GM18526 (cell line): ENCODE results near the gene ENTHD1.

Experiments
- POLR2A ChIP-seq: IDR thresholded peaks from 3 replicates; pipeline ENCODE4 v1.6.1; 2011; ENCODE audit not compliant: insufficient read length; ENCODE audit errors: extremely low read depth

ENTHD1 gene

DNA sequence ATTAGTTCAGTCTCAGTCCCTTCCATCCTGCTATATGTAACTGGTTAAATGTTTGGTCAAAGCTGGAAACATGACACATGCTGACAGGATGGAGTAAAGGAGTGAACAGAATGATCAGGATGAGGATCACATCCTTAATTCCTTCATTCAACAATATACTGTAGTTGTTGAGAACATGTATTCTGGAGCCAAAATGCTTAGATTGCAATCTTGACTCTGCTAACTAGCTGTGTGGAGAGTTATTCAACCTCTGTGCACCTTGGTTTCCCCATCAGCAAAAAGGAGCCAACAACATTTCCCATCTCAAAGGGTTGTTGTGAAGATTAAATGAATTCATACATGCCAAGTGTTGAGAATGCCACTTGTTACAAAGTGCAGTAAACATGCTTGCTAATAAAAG lies 12.8 kb downstream of the ENTHD1 start:
- TF ChIP-seq POLR2A, result no peak

GRCh38 chr22:39877079-39877845 lies 16.3 kb downstream of the ENTHD1 start:
- no peak for TF ChIP-seq POLR2A

DNA sequence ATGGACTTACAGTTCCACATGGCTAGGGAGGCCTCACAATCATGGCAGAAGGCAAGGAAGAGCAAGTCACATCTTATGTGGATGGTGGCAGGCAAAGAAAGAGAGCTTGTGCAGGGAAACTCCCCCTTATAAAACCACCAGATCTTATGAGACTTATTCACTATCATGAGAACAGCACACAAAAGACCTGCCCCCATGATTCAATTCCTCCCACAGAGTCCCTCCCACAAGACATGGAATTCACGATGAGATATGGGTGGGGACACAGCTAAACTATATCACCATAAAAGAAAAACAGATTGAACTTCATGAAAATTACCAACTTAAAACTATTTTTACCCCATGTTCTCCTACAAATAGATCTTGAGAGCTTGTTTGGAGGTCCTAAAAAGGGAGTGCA lies 19.6 kb downstream of the ENTHD1 start:
- TF ChIP-seq POLR2A, result no peak

DNA sequence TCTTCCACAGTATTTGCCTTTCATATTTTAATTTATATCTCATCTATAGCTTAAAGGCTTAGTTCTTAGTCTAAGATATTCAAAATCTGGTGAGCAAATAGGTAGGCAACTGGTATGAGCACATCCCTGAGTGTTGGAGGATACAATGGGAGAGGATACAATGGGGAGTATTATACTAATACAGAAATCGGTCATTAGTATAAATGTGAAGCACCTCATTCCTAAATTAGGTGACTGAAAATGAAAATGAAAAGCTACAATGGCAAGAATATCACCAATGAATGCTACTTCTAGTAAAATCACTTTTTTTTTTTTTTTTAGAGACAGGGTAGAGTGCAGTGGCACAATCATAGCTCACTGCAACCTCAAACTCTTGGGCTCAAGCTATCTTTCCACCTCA lies 21.0 kb downstream of the ENTHD1 start:
- no peak for TF ChIP-seq POLR2A

- TF ChIP-seq POLR2A, result no peak
Observed at GRCh38 chr22:39871008-39871798, 22.4 kb downstream of the ENTHD1 start.

- no peak for TF ChIP-seq POLR2A
Observed at GRCh38 chr22:39868741-39869140, 24.8 kb downstream of the ENTHD1 start.

DNA sequence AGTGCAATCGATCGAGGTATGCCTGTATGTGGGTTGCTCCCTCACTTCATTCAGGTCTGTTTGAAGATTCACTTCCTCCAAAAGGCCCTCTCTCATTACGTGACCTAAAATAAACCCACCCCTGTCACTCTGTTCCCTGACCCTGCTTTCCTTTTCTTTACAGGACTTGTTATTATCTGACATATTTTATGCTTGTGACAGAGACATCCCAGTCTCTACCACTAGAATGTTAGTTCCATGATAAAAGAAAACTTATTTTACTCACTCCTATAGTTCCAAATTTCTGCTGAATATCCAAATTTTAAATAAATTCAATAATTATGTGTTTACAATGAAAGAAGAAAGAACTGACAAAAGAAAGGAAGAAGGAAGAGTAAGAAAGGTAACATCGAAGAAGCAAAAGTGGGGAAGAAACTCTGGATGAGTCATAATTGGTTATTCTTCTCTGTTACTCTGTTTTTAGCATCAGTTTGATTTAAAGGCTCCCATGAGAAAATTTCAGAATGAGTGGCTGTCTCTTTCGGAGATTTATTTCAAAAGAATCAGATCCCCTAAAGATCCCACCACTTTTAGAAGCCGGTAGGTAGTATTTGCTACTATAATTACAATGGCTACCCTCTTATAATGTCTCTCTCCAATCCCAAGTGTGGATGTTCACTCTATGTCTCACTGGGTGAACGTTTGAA lies 33.5 kb downstream of the ENTHD1 start:
- TF ChIP-seq POLR2A, result no peak

DNA sequence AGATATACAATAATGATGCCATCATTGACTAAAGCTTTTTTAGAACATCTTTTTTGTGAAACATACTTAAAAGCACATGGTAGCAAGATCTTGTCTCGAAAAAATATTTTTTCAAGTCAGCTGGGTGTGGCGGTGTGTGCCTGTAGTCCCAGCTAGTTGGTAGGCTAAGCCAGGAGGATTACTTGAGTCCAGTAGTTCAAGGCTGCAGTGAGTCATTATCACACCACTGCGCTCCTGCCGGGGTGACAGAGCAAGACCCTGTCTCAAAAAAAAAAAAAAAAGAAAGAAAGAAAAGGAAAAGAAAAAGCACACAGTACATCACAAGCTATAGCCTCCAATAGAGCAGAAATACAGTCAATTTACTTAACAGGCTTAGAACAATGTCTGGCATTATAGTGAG lies 37.0 kb downstream of the ENTHD1 start:
- no peak for TF ChIP-seq POLR2A

GRCh38 chr22:39852799-39853198 lies 40.8 kb downstream of the ENTHD1 start:
- TF ChIP-seq POLR2A, result no peak

DNA sequence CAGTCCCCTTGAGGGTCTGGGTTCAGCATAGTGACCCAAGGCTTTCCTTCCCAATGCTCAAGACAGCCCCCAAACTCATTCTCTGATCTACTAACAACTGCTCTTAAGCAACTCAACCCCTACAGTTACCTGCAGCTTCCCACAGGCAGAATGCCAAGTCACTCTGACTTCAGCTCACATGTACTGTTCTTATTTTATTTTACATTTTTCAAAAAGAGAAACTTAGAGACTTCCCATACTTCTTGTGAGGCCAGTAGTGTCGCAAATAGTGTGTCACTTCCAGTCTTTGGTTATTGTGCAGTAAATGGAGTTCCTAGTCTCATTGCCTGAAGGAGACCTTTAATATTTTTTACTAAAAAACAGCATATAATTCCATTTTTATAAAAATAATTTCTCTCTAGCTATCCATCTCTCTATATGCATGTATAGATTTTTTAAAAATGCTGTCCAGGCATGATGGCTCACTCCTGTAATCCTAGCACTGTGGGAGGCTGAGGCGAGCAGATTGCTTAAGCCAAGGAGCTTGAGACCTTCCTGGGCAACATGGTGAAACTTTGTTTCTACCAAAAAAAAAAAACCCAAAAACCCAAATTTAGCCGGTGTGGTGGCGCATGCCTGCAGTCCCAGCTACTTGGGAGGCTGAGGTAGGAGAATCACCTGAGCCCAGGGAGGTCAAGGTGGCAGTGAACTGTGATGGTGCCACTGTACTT lies 41.8 kb downstream of the ENTHD1 start:
- TF ChIP-seq POLR2A, result no peak

DNA sequence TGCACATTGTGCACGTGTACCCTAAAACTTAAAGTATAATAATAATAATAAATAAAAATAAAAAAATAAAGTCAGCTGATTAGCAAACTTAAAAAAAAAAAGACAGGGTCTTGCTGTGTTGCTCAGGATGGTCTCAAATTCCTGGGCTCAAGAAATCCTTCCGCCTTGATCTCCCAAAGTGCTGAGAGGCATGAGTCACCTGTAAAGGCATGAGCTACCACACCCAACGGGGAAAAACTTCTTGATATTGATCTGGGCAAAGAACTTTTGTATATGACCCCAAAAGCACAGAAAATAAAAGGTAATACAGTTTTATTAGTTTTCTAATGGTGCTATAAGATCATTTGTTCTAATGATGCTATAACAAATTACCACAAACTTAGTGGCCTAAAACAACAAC lies 46.1 kb downstream of the ENTHD1 start:
- TF ChIP-seq POLR2A, result no peak

DNA sequence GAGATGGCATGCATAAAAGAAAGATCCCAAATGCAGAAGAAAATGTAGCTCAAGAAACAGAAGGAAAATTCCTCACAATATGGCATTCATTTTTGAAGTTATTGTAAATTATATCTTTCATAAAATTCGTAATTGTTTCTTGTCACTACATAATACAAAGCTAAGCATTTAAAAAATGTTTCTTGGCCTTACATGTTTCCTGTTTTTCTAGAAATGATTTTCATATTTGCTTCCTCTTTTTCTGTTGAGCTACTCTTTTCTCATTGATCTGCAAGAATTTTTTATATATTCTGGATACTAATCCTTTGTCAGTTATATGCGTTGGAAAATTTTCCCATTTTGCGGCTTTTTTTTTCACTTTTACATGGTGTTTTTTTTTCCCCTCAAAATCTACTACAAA lies 48.0 kb downstream of the ENTHD1 start:
- no peak for TF ChIP-seq POLR2A

DNA sequence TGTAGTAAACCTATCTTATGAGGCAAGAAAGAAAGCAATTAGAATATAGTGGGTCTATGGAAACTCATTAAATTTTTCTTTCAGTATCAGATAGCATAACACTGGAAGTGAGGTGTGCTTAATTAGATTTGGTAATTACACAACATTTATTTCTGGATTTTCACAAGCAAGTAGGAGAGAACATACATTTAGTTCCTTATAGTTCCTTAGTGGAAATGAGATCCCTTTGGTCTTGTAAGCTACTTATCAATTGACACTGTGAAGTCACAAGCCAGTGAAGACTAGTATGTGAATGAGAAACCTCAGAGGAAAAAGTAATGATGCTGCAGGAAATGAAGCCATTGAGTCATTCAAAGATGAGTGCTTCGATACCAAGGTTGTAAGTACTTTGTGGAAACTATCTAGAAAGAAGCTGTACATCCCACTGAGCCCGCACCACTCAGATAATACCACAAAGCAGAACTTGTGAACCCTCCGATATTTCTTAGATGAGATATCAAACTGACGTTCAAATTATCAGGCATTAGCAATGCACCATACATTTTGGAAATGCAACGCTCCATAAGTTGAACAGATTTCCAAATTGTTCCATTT lies 53.5 kb downstream of the ENTHD1 start:
- TF ChIP-seq POLR2A, result no peak

- TF ChIP-seq POLR2A, result no peak
Observed at GRCh38 chr22:39839204-39839603, 54.4 kb downstream of the ENTHD1 start.

GRCh38 chr22:39833610-39834009 lies 60.0 kb downstream of the ENTHD1 start:
- TF ChIP-seq POLR2A, result no peak
